ENCODE results near the gene WAPL.
"Not testable (repeated sequence)": the region's sequence is repeated elsewhere in the genome, so short reads cannot be mapped to it uniquely, and the experiment has no call there.

The WAPL gene

GRCh38 chr10:86533328-86533727 is 11.7 kb upstream of the WAPL start:
- Histone ChIP-seq H3K14ac (ENCODE audit: low read length) (no peak overlapping the region), H2BK120ac (ENCODE audit: low read depth, low read length) (no peak overlapping the region), H2BK15ac (ENCODE audit: low read length) (no peak overlapping the region), H3K4me1 (ENCODE audit: control insufficient read depth in 2 of 2, insufficient read depth in 1 of 2, low read depth in 1 of 2, low read length in 2 of 2) (peaks cover 0 to 4% of the 10 kb centered on the region in 2 donors), H3K4ac (ENCODE audit: low read length) (no peak overlapping the region), H2AFZ (ENCODE audit: low read length) (no peak overlapping the region), H2BK5ac (ENCODE audit: low read length) (no peak overlapping the region), H3K79me1 (ENCODE audit: low read depth, low read length) (no peaks in the 10 kb centered on the region), H3K9me3 (replicated peaks in 1 of 2; ENCODE audit: control insufficient read depth in 2 of 2, insufficient read depth in 1 of 2, low read depth in 1 of 2, low read length in 2 of 2) (peaks cover 0 to 7% of the 10 kb centered on the region in 2 donors), H3K18ac (ENCODE audit: low read length) (no peak overlapping the region), H3K9ac (ENCODE audit: low read depth, low read length, poor library complexity) (no peak overlapping the region), H3K23ac (ENCODE audit: low read depth, low read length, poor library complexity) (peak overlapping the region; percentile 10), H3K4me3 (ENCODE audit: low read length in 2 of 2) (no peak overlapping the region), H2AK5ac (ENCODE audit: low read depth, low read length) (peak overlapping the region; percentile 14), H4K91ac (ENCODE audit: low read depth, low read length, poor library complexity) (no peak overlapping the region), H4K8ac (ENCODE audit: low read depth, low read length) (no peak overlapping the region), H3K36me3 (replicated peaks in 1 of 2; ENCODE audit: control insufficient read depth in 2 of 2, insufficient read depth in 2 of 2, low read length in 2 of 2) (no peaks in the 10 kb centered on the region), H3K4me2 (ENCODE audit: insufficient read depth, low read length, poor library complexity, severe bottlenecking) (no peak overlapping the region), H2BK12ac (ENCODE audit: low read length) (no peak overlapping the region), H3K27ac (replicated peaks; ENCODE audit: low read length) (no peak overlapping the region), H3K27me3 (ENCODE audit: control insufficient read depth in 3 of 3, insufficient read depth in 3 of 3, low read depth in 1 of 3, low read length in 3 of 3) (peaks cover 0 to 14% (median 0%) of the 10 kb centered on the region in 3 experiments)
- DNase-seq (ENCODE audit: low spot score): no peak
- no CpG with 5 or more reads among the region's 2 CpGs for WGBS, 2 donors (ENCODE audit: extremely low coverage in 2 of 2, insufficient read length in 2 of 2, insufficient replicate concordance in 1 of 2)

DNA sequence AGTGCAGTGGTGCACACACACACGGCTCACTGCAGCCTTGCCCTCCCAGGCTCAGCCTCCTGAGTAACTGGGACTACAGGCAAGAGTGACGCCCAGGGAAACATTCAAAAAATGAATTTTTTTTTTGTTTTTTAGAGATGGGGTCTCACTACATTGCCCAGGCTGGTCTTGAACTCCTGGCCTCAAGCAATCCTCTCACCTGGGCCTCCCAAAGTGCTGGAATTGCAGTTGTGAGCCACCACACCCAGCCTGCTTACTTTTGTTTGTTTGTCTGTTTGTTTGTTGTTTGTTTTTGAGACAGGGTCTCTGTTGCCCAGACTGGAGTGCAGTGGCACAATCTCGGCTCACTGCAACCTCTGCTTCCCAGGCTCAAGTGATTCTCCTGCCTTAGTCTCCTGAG is 7.1 kb upstream of the WAPL start:
- not testable (repeated sequence) for H3K4me2 ChIP-seq (ENCODE audit: insufficient read depth, low read length, poor library complexity, severe bottlenecking); DNase-seq (ENCODE audit: low spot score); H3K79me1 ChIP-seq (ENCODE audit: low read depth, low read length); H2BK120ac ChIP-seq (ENCODE audit: low read depth, low read length); H2BK15ac ChIP-seq (ENCODE audit: low read length); H3K14ac ChIP-seq (ENCODE audit: low read length); H3K27me3 ChIP-seq (ENCODE audit: control insufficient read depth in 3 of 3, insufficient read depth in 3 of 3, low read depth in 1 of 3, low read length in 3 of 3); H3K9ac ChIP-seq (ENCODE audit: low read depth, low read length, poor library complexity); H3K9me3 ChIP-seq (replicated peaks in 1 of 2; ENCODE audit: control insufficient read depth in 2 of 2, insufficient read depth in 1 of 2, low read depth in 1 of 2, low read length in 2 of 2); H2BK12ac ChIP-seq (ENCODE audit: low read length); H4K91ac ChIP-seq (ENCODE audit: low read depth, low read length, poor library complexity); H3K23ac ChIP-seq (ENCODE audit: low read depth, low read length, poor library complexity); H3K4ac ChIP-seq (ENCODE audit: low read length); H2AFZ ChIP-seq (ENCODE audit: low read length); H3K27ac ChIP-seq (replicated peaks; ENCODE audit: low read length); H2AK5ac ChIP-seq (ENCODE audit: low read depth, low read length); H2BK5ac ChIP-seq (ENCODE audit: low read length); H4K8ac ChIP-seq (ENCODE audit: low read depth, low read length); H3K4me3 ChIP-seq (ENCODE audit: low read length in 2 of 2); H3K36me3 ChIP-seq (replicated peaks in 1 of 2; ENCODE audit: control insufficient read depth in 2 of 2, insufficient read depth in 2 of 2, low read length in 2 of 2); H3K18ac ChIP-seq (ENCODE audit: low read length); H3K4me1 ChIP-seq (ENCODE audit: control insufficient read depth in 2 of 2, insufficient read depth in 1 of 2, low read depth in 1 of 2, low read length in 2 of 2)
- no CpG with 5 or more reads among the region's 3 CpGs for WGBS, 2 donors (ENCODE audit: extremely low coverage in 2 of 2, insufficient read length in 2 of 2, insufficient replicate concordance in 1 of 2)

- Histone ChIP-seq H3K14ac (ENCODE audit: low read length) (no peak overlapping the region), H3K18ac (ENCODE audit: low read length) (no peak overlapping the region), H2BK5ac (ENCODE audit: low read length) (no peak overlapping the region), H3K27ac (replicated peaks; ENCODE audit: low read length) (no peak overlapping the region), H3K27me3 (ENCODE audit: control insufficient read depth in 3 of 3, insufficient read depth in 3 of 3, low read depth in 1 of 3, low read length in 3 of 3) (no peaks in the 10 kb centered on the region), H3K4ac (ENCODE audit: low read length) (no peak overlapping the region), H2AK5ac (ENCODE audit: low read depth, low read length) (no peak overlapping the region), H2BK12ac (ENCODE audit: low read length) (no peak overlapping the region), H4K91ac (ENCODE audit: low read depth, low read length, poor library complexity) (no peak overlapping the region), H4K8ac (ENCODE audit: low read depth, low read length) (no peak overlapping the region), H2AFZ (ENCODE audit: low read length) (no peak overlapping the region), H3K23ac (ENCODE audit: low read depth, low read length, poor library complexity) (no peak overlapping the region), H2BK120ac (ENCODE audit: low read depth, low read length) (no peak overlapping the region), H3K4me3 (ENCODE audit: low read length in 2 of 2) (no peak overlapping the region), H3K79me1 (ENCODE audit: low read depth, low read length) (peaks cover 4% of the 10 kb centered on the region), H3K4me1 (ENCODE audit: control insufficient read depth in 2 of 2, insufficient read depth in 1 of 2, low read depth in 1 of 2, low read length in 2 of 2) (peaks cover 5 to 13% of the 10 kb centered on the region in 2 donors), H3K9ac (ENCODE audit: low read depth, low read length, poor library complexity) (no peak overlapping the region), H3K36me3 (replicated peaks in 1 of 2; ENCODE audit: control insufficient read depth in 2 of 2, insufficient read depth in 2 of 2, low read length in 2 of 2) (no peaks in the 10 kb centered on the region), H2BK15ac (ENCODE audit: low read length) (no peak overlapping the region), H3K9me3 (replicated peaks in 1 of 2; ENCODE audit: control insufficient read depth in 2 of 2, insufficient read depth in 1 of 2, low read depth in 1 of 2, low read length in 2 of 2) (no peaks in the 10 kb centered on the region), H3K4me2 (ENCODE audit: insufficient read depth, low read length, poor library complexity, severe bottlenecking) (no peak overlapping the region)
- no peak for DNase-seq (ENCODE audit: low spot score)
- no CpG with 5 or more reads among the region's 4 CpGs for WGBS, 2 donors (ENCODE audit: extremely low coverage in 2 of 2, insufficient read length in 2 of 2, insufficient replicate concordance in 1 of 2)
Observed at GRCh38 chr10:86526606-86527005, 5.0 kb upstream of the WAPL start.

DNA sequence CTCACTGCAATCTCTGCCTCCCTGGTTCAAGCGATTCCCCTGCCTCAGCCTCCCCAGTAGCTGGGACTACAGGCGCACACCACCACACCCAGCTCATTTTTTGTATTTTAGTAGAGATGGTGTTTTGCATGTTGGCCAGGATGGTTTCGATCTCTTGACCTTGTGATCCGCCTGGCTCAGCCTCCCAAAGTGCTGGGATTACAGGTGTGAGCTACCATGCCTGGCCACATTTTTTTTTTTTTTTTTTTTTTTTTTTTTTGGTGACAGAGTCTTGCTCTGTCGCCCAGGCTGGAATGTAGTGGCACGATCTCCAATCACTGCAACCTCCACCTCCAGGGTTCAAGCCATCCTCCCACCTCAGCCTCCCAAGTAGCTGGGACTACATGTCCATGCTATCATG is 4.1 kb upstream of the WAPL start:
- not testable (repeated sequence) for H3K23ac ChIP-seq (ENCODE audit: low read depth, low read length, poor library complexity); H3K9ac ChIP-seq (ENCODE audit: low read depth, low read length, poor library complexity); H2BK15ac ChIP-seq (ENCODE audit: low read length); H3K9me3 ChIP-seq (replicated peaks in 1 of 2; ENCODE audit: control insufficient read depth in 2 of 2, insufficient read depth in 1 of 2, low read depth in 1 of 2, low read length in 2 of 2); H2BK5ac ChIP-seq (ENCODE audit: low read length); H3K4me2 ChIP-seq (ENCODE audit: insufficient read depth, low read length, poor library complexity, severe bottlenecking); H2BK120ac ChIP-seq (ENCODE audit: low read depth, low read length); H3K4me3 ChIP-seq (ENCODE audit: low read length in 2 of 2); H4K91ac ChIP-seq (ENCODE audit: low read depth, low read length, poor library complexity); H2AK5ac ChIP-seq (ENCODE audit: low read depth, low read length); DNase-seq (ENCODE audit: low spot score); H4K8ac ChIP-seq (ENCODE audit: low read depth, low read length); H3K36me3 ChIP-seq (replicated peaks in 1 of 2; ENCODE audit: control insufficient read depth in 2 of 2, insufficient read depth in 2 of 2, low read length in 2 of 2); H2BK12ac ChIP-seq (ENCODE audit: low read length); H2AFZ ChIP-seq (ENCODE audit: low read length); H3K14ac ChIP-seq (ENCODE audit: low read length); H3K27me3 ChIP-seq (ENCODE audit: control insufficient read depth in 3 of 3, insufficient read depth in 3 of 3, low read depth in 1 of 3, low read length in 3 of 3); H3K4ac ChIP-seq (ENCODE audit: low read length); H3K18ac ChIP-seq (ENCODE audit: low read length); H3K27ac ChIP-seq (replicated peaks; ENCODE audit: low read length)
- peaks cover 11% of the 10 kb centered on the region for H3K79me1 ChIP-seq (ENCODE audit: low read depth, low read length)
- WGBS, 2 donors (ENCODE audit: extremely low coverage in 2 of 2, insufficient read length in 2 of 2, insufficient replicate concordance in 1 of 2): no CpG with 5 or more reads among the region's 6 CpGs
- H3K4me1 ChIP-seq (ENCODE audit: control insufficient read depth in 2 of 2, insufficient read depth in 1 of 2, low read depth in 1 of 2, low read length in 2 of 2): peaks cover 5 to 13% of the 10 kb centered on the region in 2 donors

All from neuronal stem cell (in vitro differentiated cells).